Gastrocnemius medialis (tissue), 4 donors: ENCODE measurements around the gene PPAN.

Experiments
- CTCF ChIP-seq, 5 experiments: fragments of 450-650 bp in 3 of 5; fragments of 200-600 bp in 2 of 5; sonication (generic) in 2 of 5; IDR thresholded peaks in 4 of 5; conservative IDR thresholded peaks in 1 of 5; 1 replicate in 4 of 5; 2 replicates in 1 of 5; pipeline ENCODE4 v1.5.1; 2016 to 2019; ENCODE audit warnings: antibody characterized with exemption in 5 of 5, mild to moderate bottlenecking in 3 of 5, moderate library complexity in 3 of 5
- POLR2A ChIP-seq, 2 donors: fragments of 450-650 bp; IDR thresholded peaks; one replicate each; pipeline ENCODE4 v1.6.1; 2017; ENCODE audit warnings: antibody characterized with exemption in 2 of 2, mild to moderate bottlenecking in 2 of 2, moderate library complexity in 2 of 2

DNA sequence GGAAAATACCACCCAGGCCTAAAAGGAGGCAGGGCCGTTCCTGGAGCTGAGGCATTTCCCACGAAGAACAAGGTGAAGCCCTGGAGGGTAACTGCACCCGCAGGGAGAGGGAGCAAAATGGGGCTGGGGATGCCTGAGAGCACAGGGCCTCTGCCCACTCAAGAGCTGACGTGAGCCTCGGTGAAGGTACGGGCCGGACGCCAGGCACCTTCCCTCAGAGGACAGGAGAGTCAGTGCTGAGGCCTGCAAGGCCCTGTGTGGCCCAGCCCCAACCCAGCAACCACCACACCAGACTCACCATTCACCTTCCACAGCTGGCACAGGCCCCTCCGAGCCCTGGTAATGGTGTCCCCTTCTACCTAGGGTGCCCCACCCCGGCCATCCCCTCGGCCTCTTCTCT is 52.3 kb downstream of the PPAN start:
- TF ChIP-seq POLR2A (IDR thresholded peaks at IDR 0.05): no peak
- no peak for TF ChIP-seq CTCF (IDR thresholded peaks at IDR 0.05 in 4 of 5, conservative IDR thresholded peaks at IDR 0.05 in 1 of 5)
